Measurements from ENCODE around the gene BCL2L11. TPM values are rescaled to one million over a fixed set of nuclear protein-coding genes. Genes with fewer than 3 reads are reported as not detected.

Gene BCL2L11
- total RNA-seq, 3 donors from 2014 or later: 40.9 to 44.4 (median 43.7) TPM

- no peak for ATAC-seq
- intact Hi-C loops (cut with DNase I, micrococcal nuclease): no loop called here
- H3K4me3 ChIP-seq: no peak overlapping the region
- no peak for TF ChIP-seq CTCF (IDR thresholded peaks at IDR 0.05)
- no peak for DNase-seq
- H3K9me3 ChIP-seq: no peaks in the 10 kb centered on the region
- no peaks in the 10 kb centered on the region for H3K4me1 ChIP-seq (ENCODE audit: low read depth)
- no peaks in the 10 kb centered on the region for H3K36me3 ChIP-seq (ENCODE audit: low read depth)
Observed at GRCh38 chr2:111094691-111095090, 26.0 kb upstream of the BCL2L11 start.

GRCh38 chr2:111095434-111095833, 25.3 kb upstream of the BCL2L11 start:
- Histone ChIP-seq H3K4me3 (no peak overlapping the region), H3K4me1 (ENCODE audit: low read depth) (no peaks in the 10 kb centered on the region), H3K36me3 (ENCODE audit: low read depth) (no peaks in the 10 kb centered on the region), H3K9me3 (no peaks in the 10 kb centered on the region)
- no peak for TF ChIP-seq CTCF (IDR thresholded peaks at IDR 0.05)
- intact Hi-C loops (cut with DNase I, micrococcal nuclease): no loop called here
- DNase-seq (no peak), ATAC-seq (no peak)

GRCh38 chr2:111099402-111099801, 21.3 kb upstream of the BCL2L11 start:
- no peak for DNase-seq
- no peak overlapping the region for H3K4me3 ChIP-seq
- intact Hi-C loops (cut with DNase I, micrococcal nuclease): no loop called here
- TF ChIP-seq CTCF (IDR thresholded peaks at IDR 0.05): no peak
- ATAC-seq: no peak
- no peaks in the 10 kb centered on the region for H3K9me3 ChIP-seq
- H3K4me1 ChIP-seq (ENCODE audit: low read depth): no peaks in the 10 kb centered on the region
- H3K36me3 ChIP-seq (ENCODE audit: low read depth): no peaks in the 10 kb centered on the region

- Histone ChIP-seq H3K9me3 (no peaks in the 10 kb centered on the region), H3K4me1 (ENCODE audit: low read depth) (no peaks in the 10 kb centered on the region), H3K4me3 (no peak overlapping the region), H3K36me3 (ENCODE audit: low read depth) (no peaks in the 10 kb centered on the region)
- DNase-seq (no peak), ATAC-seq (no peak)
- TF ChIP-seq CTCF (IDR thresholded peaks at IDR 0.05): no peak
- intact Hi-C loops (cut with DNase I, micrococcal nuclease): no loop called here
Observed at GRCh38 chr2:111100087-111100764, 20.5 kb upstream of the BCL2L11 start.

- intact Hi-C loops (cut with DNase I, micrococcal nuclease): no loop called here
- Histone ChIP-seq H3K4me1 (ENCODE audit: low read depth) (no peaks in the 10 kb centered on the region), H3K9me3 (no peaks in the 10 kb centered on the region), H3K4me3 (no peak overlapping the region), H3K36me3 (ENCODE audit: low read depth) (no peaks in the 10 kb centered on the region)
- ATAC-seq (peak; percentile 63), DNase-seq (no peak)
- no peak for TF ChIP-seq CTCF (IDR thresholded peaks at IDR 0.05)
Observed at GRCh38 chr2:111100765-111101162, 19.9 kb upstream of the BCL2L11 start.

GRCh38 chr2:111101592-111101991, 19.1 kb upstream of the BCL2L11 start:
- Histone ChIP-seq H3K4me1 (ENCODE audit: low read depth) (no peaks in the 10 kb centered on the region), H3K4me3 (no peak overlapping the region), H3K36me3 (ENCODE audit: low read depth) (no peaks in the 10 kb centered on the region), H3K9me3 (no peaks in the 10 kb centered on the region)
- no peak for ATAC-seq
- no peak for DNase-seq
- TF ChIP-seq CTCF (IDR thresholded peaks at IDR 0.05): no peak
- intact Hi-C loops (cut with DNase I, micrococcal nuclease): no loop called here

Measured in mucosa of descending colon (tissue), 3 donors.